Mesenchymal stem cell (in vitro differentiated cells and primary cell): ENCODE results near the gene MAN1C1.

ENCODE experiments used
- DNase-seq: peaks from one replicate; pipeline ENCODE4 v3.0.0-alpha.2; 2013
- H2AFZ ChIP-seq: one replicate; pipeline ENCODE4 v1.6.1; 2013; ENCODE audit warnings: low read depth, mild to moderate bottlenecking, control low read depth, inconsistent platforms, low read length, moderate library complexity
- H2AK5ac ChIP-seq: 2 replicates; pipeline ENCODE4 v1.6.1; 2013; ENCODE audit warnings: low read length, moderate library complexity, mild to moderate bottlenecking, inconsistent platforms; ENCODE audit not compliant: severe bottlenecking
- H2BK120ac ChIP-seq: one replicate; pipeline ENCODE4 v1.6.1; 2013; ENCODE audit warnings: low read depth, mild to moderate bottlenecking, inconsistent platforms, low read length, moderate library complexity
- H2BK12ac ChIP-seq, 2 experiments: one replicate each; pipeline ENCODE4 v1.6.1; 2013; ENCODE audit warnings: inconsistent platforms in 2 of 2, low read length in 2 of 2, mild to moderate bottlenecking in 2 of 2, moderate library complexity in 2 of 2, control low read depth in 1 of 2
- H2BK15ac ChIP-seq: one replicate; pipeline ENCODE4 v1.6.1; 2013; ENCODE audit warnings: mild to moderate bottlenecking, low read depth, inconsistent platforms; ENCODE audit not compliant: poor library complexity, severe bottlenecking
- H2BK5ac ChIP-seq: 2 replicates; pipeline ENCODE4 v1.6.1; 2013; ENCODE audit warnings: low read depth, mild to moderate bottlenecking, low read length, control low read depth, inconsistent platforms; ENCODE audit not compliant: poor library complexity, severe bottlenecking
- H3K14ac ChIP-seq, 2 experiments: one replicate each; pipeline ENCODE4 v1.6.1; 2013; ENCODE audit warnings: inconsistent platforms in 2 of 2, low read length in 2 of 2, control low read depth in 1 of 2, mild to moderate bottlenecking in 1 of 2, moderate library complexity in 1 of 2
- H3K18ac ChIP-seq, 2 experiments: one replicate each; pipeline ENCODE4 v1.6.1; 2013; ENCODE audit warnings: inconsistent platforms in 2 of 2, low read length in 2 of 2, control low read depth in 1 of 2, low read depth in 1 of 2, mild to moderate bottlenecking in 1 of 2
- H3K23ac ChIP-seq, 2 experiments: one replicate each; pipeline ENCODE4 v1.6.1; 2013; ENCODE audit warnings: inconsistent platforms in 2 of 2, low read length in 2 of 2, mild to moderate bottlenecking in 2 of 2, moderate library complexity in 2 of 2, control low read depth in 1 of 2
- H3K27ac ChIP-seq: 2 replicates; pipeline ENCODE4 v1.5.1; 2013; ENCODE audit warnings: mild to moderate bottlenecking, moderate library complexity, low read length, control low read depth, inconsistent platforms; ENCODE audit not compliant: poor library complexity, severe bottlenecking
- H3K27me3 ChIP-seq, 2 experiments: 2 replicates each; pipeline versions ENCODE4 v1.6.1 to v1.7.0; 2013; ENCODE audit warnings: low read length in 2 of 2, mild to moderate bottlenecking in 2 of 2, moderate library complexity in 2 of 2, control low read depth in 1 of 2, inconsistent platforms in 1 of 2; ENCODE audit not compliant: control insufficient read depth in 1 of 2, insufficient read depth in 1 of 2
- H3K36me3 ChIP-seq, 2 experiments: 2 replicates each; pipeline versions ENCODE4 v1.6.1 to v1.7.0; 2013; ENCODE audit warnings: low read length in 2 of 2, control low read depth in 1 of 2, inconsistent platforms in 1 of 2, low read depth in 1 of 2, mild to moderate bottlenecking in 1 of 2; ENCODE audit not compliant: insufficient read depth in 2 of 2, control insufficient read depth in 1 of 2
- H3K4ac ChIP-seq, 2 experiments: one replicate each; pipeline ENCODE4 v1.6.1; 2013; ENCODE audit warnings: inconsistent platforms in 2 of 2, low read length in 2 of 2, mild to moderate bottlenecking in 2 of 2, moderate library complexity in 2 of 2, control low read depth in 1 of 2, low read depth in 1 of 2
- H3K4me1 ChIP-seq: 2 replicates; pipeline ENCODE4 v1.6.1; 2013; ENCODE audit warnings: low read depth, low read length, control low read depth; ENCODE audit not compliant: control insufficient read depth, insufficient read depth
- H3K4me2 ChIP-seq: 2 replicates; pipeline ENCODE4 v1.6.1; 2013; ENCODE audit warnings: low read length, mild to moderate bottlenecking, inconsistent platforms; ENCODE audit not compliant: poor library complexity, severe bottlenecking
- H3K4me3 ChIP-seq, 2 experiments: 2 replicates each; pipeline versions ENCODE4 v1.5.1 to v1.7.0; 2013; ENCODE audit warnings: low read length in 2 of 2, mild to moderate bottlenecking in 2 of 2, control low read depth in 1 of 2, low read depth in 1 of 2; ENCODE audit not compliant: insufficient read depth in 1 of 2
- H3K79me1 ChIP-seq: replicated peaks from 2 replicates; pipeline ENCODE4 v1.6.1; 2013; ENCODE audit warnings: mild to moderate bottlenecking, control low read depth, low read length, inconsistent platforms; ENCODE audit not compliant: poor library complexity, severe bottlenecking
- H3K9ac ChIP-seq: 2 replicates; pipeline ENCODE4 v1.7.0; 2013; ENCODE audit warnings: mild to moderate bottlenecking, low read length, moderate library complexity
- H3K9me3 ChIP-seq: 2 replicates; pipeline ENCODE4 v1.7.0; 2013; ENCODE audit warnings: mild to moderate bottlenecking, low read length; ENCODE audit not compliant: control insufficient read depth
- H4K8ac ChIP-seq: one replicate; pipeline ENCODE4 v1.6.1; 2013; ENCODE audit warnings: inconsistent platforms, mild to moderate bottlenecking, low read length, moderate library complexity
- H4K91ac ChIP-seq: one replicate; pipeline ENCODE4 v1.6.1; 2013; ENCODE audit warnings: mild to moderate bottlenecking, low read length, inconsistent platforms
- WGBS: methylation state at CpG from one replicate; pipeline ENCODE4 v1.1.7; 2013; ENCODE audit warnings: mixed read lengths; 5-methylcytosine and 5-hydroxymethylcytosine counted together

MAN1C1 gene

GRCh38 chr1:25767437-25767770, 150.8 kb downstream of the MAN1C1 start:
- Histone ChIP-seq H2BK15ac (no peak overlapping the region), H3K36me3 (peaks cover 12 to 46% of the 10 kb centered on the region in 2 experiments), H3K18ac (no peak overlapping the region), H3K9me3 (no peaks in the 10 kb centered on the region), H3K4me1 (peaks cover 22% of the 10 kb centered on the region), H2BK12ac (peak overlapping the region in 1 of 2 experiments; percentile 55), H3K23ac (no peak overlapping the region), H2AFZ (no peak overlapping the region), H4K8ac (no peak overlapping the region), H2BK5ac (no peak overlapping the region), H2BK120ac (no peak overlapping the region), H4K91ac (no peak overlapping the region), H3K4me3 (no peak overlapping the region), H2AK5ac (no peak overlapping the region), H3K4me2 (no peak overlapping the region), H3K79me1 (no peaks in the 10 kb centered on the region), H3K9ac (no peak overlapping the region), H3K27me3 (no peaks in the 10 kb centered on the region), H3K4ac (no peak overlapping the region), H3K27ac (no peak overlapping the region), H3K14ac (peak overlapping the region in 1 of 2 experiments; percentile 61)
- no peak for DNase-seq

GRCh38 chr1:25768999-25769398, 152.4 kb downstream of the MAN1C1 start:
- H3K18ac ChIP-seq = peak overlapping the region in 1 of 2 experiments; percentile 14
- H3K27me3 ChIP-seq = no peaks in the 10 kb centered on the region
- no peak overlapping the region for H3K9ac ChIP-seq
- no peak overlapping the region for H2BK15ac ChIP-seq
- no peak overlapping the region for H2AFZ ChIP-seq
- H3K4me1 ChIP-seq = peaks cover 35% of the 10 kb centered on the region
- peak overlapping the region; percentile 27 for H4K8ac ChIP-seq
- H2BK120ac ChIP-seq = no peak overlapping the region
- H3K4me2 ChIP-seq = no peak overlapping the region
- peak overlapping the region in 1 of 2 experiments; percentile 48 for H2BK12ac ChIP-seq
- no peak overlapping the region for H3K27ac ChIP-seq
- H3K23ac ChIP-seq = no peak overlapping the region
- no peak overlapping the region for H3K4me3 ChIP-seq
- H3K4ac ChIP-seq = peak overlapping the region in 1 of 2 experiments; percentile 13
- peak overlapping the region; percentile 76 for H4K91ac ChIP-seq
- no peaks in the 10 kb centered on the region for H3K79me1 ChIP-seq
- H3K14ac ChIP-seq = peak overlapping the region in 1 of 2 experiments; percentile 63
- no peak overlapping the region for H2BK5ac ChIP-seq
- WGBS = 87% methylated on average over 2 of the region's 2 CpGs
- H3K36me3 ChIP-seq = peaks cover 12 to 54% of the 10 kb centered on the region in 2 experiments
- H2AK5ac ChIP-seq = no peak overlapping the region
- no peak for DNase-seq
- H3K9me3 ChIP-seq = no peaks in the 10 kb centered on the region

GRCh38 chr1:25769625-25770383, 153.2 kb downstream of the MAN1C1 start:
- peak overlapping the region in 1 of 2 experiments; percentile 56 for H3K14ac ChIP-seq
- H2BK15ac ChIP-seq = peak overlapping the region; percentile 44
- H3K27me3 ChIP-seq = no peaks in the 10 kb centered on the region
- peak overlapping the region; percentile 29 for H4K91ac ChIP-seq
- peak overlapping the region; percentile 45 to 61 for H2BK12ac ChIP-seq
- peak overlapping the region; percentile 4 for H4K8ac ChIP-seq
- no peak overlapping the region for H3K4me3 ChIP-seq
- peak overlapping the region; percentile 9 to 58 for H3K18ac ChIP-seq
- no peaks in the 10 kb centered on the region for H3K79me1 ChIP-seq
- H3K4ac ChIP-seq = no peak overlapping the region
- H3K36me3 ChIP-seq = peaks cover 12 to 60% of the 10 kb centered on the region in 2 experiments
- no peak overlapping the region for H3K27ac ChIP-seq
- H3K9ac ChIP-seq = no peak overlapping the region
- no peak overlapping the region for H2AFZ ChIP-seq
- no peak overlapping the region for H3K4me2 ChIP-seq
- no peak overlapping the region for H2AK5ac ChIP-seq
- no peak overlapping the region for H2BK120ac ChIP-seq
- 97% methylated on average over 23 of the region's 27 CpGs for WGBS
- H3K4me1 ChIP-seq = peaks cover 39% of the 10 kb centered on the region
- DNase-seq = no peak
- no peaks in the 10 kb centered on the region for H3K9me3 ChIP-seq
- no peak overlapping the region for H2BK5ac ChIP-seq
- no peak overlapping the region for H3K23ac ChIP-seq

- H3K23ac ChIP-seq = no peak overlapping the region
- peak overlapping the region in 1 of 2 experiments; percentile 89 for H3K14ac ChIP-seq
Observed at GRCh38 chr1:25770541-25771220, 154.1 kb downstream of the MAN1C1 start.

More at GRCh38 chr1:25770541-25771220, 154.1 kb downstream of the MAN1C1 start:
- Histone ChIP-seq H3K4me1 (peaks cover 47% of the 10 kb centered on the region), H3K27me3 (no peaks in the 10 kb centered on the region), H3K4me3 (no peak overlapping the region), H2AFZ (no peak overlapping the region), H4K8ac (no peak overlapping the region), H2BK5ac (no peak overlapping the region), H3K18ac (peak overlapping the region in 1 of 2 experiments; percentile 9), H3K4ac (peak overlapping the region in 1 of 2 experiments; percentile 29), H3K9me3 (no peaks in the 10 kb centered on the region), H2BK120ac (no peak overlapping the region), H2BK12ac (no peak overlapping the region), H3K4me2 (no peak overlapping the region), H3K27ac (no peak overlapping the region), H3K36me3 (peaks cover 12 to 61% of the 10 kb centered on the region in 2 experiments), H2BK15ac (no peak overlapping the region), H3K9ac (no peak overlapping the region), H4K91ac (no peak overlapping the region), H3K79me1 (no peaks in the 10 kb centered on the region), H2AK5ac (no peak overlapping the region)
- peak; percentile 53 for DNase-seq
- 36% methylated on average over 12 of the region's 14 CpGs for WGBS
